ENCODE measurements around the gene SRRM3.
A peak's percentile ranks its signal among the peaks of the same experiment; 100 is the strongest.
"Not testable (repeated sequence)": the region's sequence is repeated elsewhere in the genome, so short reads cannot be mapped to it uniquely, and the experiment has no call there.

The SRRM3 gene

DNA sequence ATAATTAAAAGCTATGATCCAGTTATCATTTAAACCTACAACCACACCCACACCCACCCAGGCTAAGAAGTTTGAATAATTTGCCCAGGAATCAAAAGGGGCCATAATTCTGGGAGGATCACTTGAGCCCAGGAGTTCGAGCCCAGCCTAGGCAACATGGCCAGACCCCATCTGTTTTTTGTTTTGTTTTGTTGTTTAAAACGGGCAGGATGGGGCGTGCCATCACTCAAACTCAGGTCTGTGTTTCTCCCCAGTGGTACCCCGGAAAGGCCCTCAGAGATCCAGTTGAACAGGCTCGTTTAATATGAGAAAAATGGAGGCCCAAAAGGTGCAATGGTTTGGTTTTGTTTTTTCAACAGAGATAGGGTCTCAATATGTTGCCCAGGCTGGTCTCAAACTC, 124.1 kb downstream of the SRRM3 start:
- DNase-seq: no peak
- in situ Hi-C loops (cut with MboI; ENCODE audit: low pct_unique_long_range_greater_than_20kb, low sequenced_read_pairs): no loop called here

DNA sequence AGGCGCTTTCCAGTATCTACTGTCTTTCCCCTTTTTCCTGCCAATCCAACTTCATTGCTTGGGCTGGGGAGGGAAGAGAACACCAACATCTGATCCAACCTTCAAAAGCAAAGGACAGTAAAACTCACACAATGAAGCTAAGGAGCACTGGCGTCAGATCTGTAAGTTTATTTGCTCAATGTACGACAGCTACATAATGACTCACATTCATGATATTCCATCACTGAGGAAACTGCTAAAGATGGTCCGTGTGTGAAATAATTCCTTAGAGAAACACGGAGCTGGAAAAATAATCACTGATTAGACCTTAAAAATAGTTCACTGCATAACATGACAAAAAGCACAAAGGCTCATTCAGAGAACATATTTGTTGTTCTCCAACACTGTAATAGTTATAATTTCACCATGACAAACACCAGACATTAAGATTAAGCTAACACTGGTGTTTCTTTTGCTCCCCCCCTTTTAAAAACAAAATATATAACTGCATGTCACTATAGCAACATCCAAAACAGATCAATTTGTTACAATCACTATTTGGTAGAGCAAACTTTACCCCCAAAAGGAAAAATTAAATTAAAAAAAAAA, 125.0 kb downstream of the SRRM3 start:
- in situ Hi-C loops (cut with MboI; ENCODE audit: low pct_unique_long_range_greater_than_20kb, low sequenced_read_pairs): no loop called here
- DNase-seq: no peak

DNA sequence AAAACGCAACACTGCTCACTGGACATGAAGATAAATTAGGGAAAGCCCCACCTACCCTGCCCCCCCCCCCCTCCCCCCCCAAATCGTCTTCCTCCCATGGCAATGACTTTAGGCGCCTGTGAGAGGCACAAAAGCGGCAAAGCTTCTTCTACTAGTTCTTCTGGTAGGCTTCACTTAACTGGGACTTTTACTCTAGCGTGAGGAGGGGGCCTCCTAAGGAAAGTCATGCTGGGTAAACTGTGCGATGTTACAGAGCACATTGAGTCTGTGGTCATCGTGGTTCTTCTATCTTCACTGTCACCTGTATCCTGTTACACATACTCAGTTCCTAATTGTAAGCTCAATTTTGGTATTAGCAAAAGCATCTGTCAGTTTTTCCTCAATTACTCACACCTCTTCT, 125.9 kb downstream of the SRRM3 start:
- peak; percentile 96 for DNase-seq
- in situ Hi-C loops (cut with MboI; ENCODE audit: low pct_unique_long_range_greater_than_20kb, low sequenced_read_pairs): no loop called here

DNA sequence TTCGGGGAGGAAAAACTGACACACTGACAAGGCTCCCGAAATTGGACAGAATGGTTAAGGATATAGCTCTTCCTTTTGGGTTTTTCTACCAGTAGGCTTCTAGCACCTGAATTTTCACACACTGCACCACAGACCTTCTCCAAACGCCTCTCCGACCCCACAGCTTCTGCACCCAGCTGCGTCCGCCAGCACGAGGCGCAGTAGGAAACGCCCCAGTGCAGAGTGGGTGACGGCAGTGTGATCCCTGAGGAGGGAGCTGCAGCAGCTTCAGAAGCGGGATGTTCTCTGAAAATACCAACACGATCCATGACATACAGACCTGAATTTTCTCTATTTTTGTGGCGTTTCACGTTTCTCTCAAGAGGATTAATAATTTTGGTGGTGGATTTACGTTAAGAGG, 126.7 kb downstream of the SRRM3 start:
- in situ Hi-C loops (cut with MboI; ENCODE audit: low pct_unique_long_range_greater_than_20kb, low sequenced_read_pairs): no loop called here

DNA sequence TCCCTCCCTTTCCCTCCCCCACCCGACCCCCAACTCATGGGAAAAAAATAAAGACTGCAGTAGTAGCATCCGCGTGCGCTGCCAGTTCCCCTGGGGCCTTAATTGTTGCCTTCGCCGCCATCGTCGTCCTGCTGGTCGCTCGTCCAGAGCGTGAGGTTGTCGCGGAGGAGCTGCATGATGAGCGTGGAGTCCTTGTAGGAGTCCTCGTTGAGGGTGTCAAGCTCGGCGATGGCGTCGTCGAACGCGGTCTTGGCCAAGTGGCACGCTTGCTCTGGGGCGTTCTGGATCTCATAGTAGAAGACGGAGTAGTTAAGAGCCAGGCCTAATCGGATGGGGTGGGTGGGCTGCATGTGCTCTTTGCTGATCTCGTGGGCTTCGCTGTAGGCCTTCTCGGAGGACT, 127.8 kb downstream of the SRRM3 start:
- in situ Hi-C loops (cut with MboI; ENCODE audit: low pct_unique_long_range_greater_than_20kb, low sequenced_read_pairs): no loop called here
- DNase-seq: no peak

More for the DNA sequence above, 126.7 kb downstream of the SRRM3 start:
- DNase-seq: no peak

DNA sequence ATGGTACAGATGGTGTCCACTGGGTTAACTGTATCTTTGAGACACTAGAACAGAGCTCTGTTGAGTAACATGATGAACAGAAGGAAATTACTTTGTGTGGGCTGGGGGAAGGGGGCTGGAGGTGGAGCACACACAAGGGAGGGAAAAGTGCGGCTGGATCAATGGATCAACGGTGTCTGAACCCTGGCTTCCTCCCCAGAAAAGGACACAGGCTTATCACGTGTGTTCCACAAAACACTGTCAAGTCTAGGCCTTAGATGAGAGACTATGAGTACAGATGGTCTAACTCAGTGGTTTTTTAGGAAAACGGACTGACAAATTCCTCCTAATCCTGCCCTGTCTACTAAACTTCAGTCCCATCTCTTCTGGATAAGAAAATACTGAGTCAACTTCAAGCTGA, 128.6 kb downstream of the SRRM3 start:
- peak; percentile 35 for DNase-seq
- in situ Hi-C loops (cut with MboI; ENCODE audit: low pct_unique_long_range_greater_than_20kb, low sequenced_read_pairs): no loop called here

DNA sequence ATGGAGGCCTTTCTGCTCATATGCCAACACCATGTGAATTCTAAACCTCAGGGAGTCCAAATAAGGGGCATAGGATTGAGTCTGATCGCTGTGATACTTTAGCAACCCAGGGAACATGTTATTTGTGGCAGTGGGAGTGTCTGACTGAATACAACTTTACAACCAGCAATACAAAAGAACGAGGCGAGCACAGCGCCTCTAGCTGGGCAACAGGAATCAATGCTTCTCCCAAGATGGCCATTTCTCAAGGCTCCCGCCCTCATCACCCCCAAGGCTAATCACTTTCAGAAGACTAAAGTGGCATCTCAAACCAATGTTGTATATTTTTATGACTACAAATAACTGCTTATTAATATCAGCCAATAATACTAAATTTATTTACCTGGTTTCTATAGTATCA, 129.0 kb downstream of the SRRM3 start:
- no peak for DNase-seq
- in situ Hi-C loops (cut with MboI; ENCODE audit: low pct_unique_long_range_greater_than_20kb, low sequenced_read_pairs): no loop called here

DNA sequence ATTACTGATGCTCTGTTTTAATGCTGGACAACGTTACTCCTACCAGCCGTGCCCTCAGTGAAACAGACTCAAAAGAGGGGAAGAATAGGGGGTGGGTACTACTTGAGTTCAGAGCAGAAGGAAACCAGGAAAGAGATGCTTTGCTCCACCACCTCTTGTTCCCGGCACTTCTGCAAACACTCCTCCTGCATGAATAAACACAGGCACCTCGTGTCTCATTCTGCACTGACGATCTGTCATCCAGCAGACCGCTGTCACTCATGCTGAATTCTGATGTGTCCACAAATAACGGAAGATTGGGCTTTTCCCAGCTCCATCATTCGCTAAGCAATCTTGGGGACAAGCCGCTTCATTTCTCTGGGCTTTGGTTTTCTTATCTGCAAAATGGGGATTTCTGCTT, 130.4 kb downstream of the SRRM3 start:
- in situ Hi-C loops (cut with MboI; ENCODE audit: low pct_unique_long_range_greater_than_20kb, low sequenced_read_pairs): no loop called here
- DNase-seq: peak; percentile 58

DNA sequence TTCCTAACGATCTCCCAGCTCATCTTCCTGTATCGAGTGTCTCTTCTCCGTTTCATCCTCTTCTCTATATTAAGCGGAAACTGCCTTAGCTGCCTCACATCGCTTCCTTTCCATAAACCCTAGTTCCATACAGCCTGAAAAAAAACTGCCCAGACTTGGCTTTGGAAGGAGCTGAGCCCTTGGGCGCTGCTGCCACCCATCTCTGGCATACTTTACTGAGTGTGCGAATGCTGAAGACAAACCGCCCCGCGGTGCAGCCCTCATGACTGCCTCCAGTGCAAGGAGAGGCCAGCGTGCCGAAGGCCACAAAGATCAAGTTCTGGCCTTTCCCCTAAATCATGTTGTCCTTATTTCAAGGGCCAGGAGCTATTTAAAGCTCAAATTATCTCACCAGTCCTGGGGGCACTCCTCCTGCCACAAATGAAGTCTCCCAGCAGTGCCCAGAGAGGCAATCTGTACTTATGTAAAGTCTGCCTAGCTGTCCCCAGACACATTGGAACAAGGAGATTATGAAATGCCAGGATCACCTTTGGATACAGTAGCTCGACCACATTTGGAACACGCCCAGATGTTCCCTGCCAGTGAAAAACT, 131.9 kb downstream of the SRRM3 start:
- DNase-seq: no peak
- in situ Hi-C loops (cut with MboI; ENCODE audit: low pct_unique_long_range_greater_than_20kb, low sequenced_read_pairs): no loop called here

DNA sequence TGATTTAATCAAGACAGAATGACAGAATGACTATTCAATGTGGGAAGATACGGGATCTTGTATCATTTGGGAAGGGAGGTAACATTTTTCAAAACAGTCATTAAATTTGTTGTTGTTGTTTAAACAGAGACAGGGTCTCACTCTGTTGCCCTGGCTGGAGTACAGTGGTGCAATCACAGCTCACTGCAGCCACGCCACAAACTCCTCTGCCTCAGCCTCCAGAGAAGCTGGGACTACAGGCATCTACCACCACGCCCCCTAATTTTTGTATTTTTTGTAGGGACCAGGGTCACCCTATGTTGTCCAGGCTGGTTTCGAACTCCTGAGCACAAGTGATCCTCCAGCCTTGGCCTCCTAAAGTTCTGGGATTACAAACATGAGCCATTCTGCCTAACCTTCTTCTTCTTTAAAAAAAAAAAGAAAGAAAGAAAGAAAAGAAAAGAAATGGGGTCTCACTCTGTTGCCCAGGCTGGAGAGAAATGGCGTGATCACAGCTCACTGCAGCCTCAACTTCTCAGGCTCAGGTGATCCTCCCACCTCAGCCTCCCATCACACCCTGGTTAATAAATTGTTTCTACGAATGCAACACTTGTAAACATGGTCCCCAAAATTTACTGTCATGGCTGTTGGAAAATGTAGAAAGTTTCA, 132.7 kb downstream of the SRRM3 start:
- DNase-seq: no peak
- in situ Hi-C loops (cut with MboI; ENCODE audit: low pct_unique_long_range_greater_than_20kb, low sequenced_read_pairs): no loop called here

DNA sequence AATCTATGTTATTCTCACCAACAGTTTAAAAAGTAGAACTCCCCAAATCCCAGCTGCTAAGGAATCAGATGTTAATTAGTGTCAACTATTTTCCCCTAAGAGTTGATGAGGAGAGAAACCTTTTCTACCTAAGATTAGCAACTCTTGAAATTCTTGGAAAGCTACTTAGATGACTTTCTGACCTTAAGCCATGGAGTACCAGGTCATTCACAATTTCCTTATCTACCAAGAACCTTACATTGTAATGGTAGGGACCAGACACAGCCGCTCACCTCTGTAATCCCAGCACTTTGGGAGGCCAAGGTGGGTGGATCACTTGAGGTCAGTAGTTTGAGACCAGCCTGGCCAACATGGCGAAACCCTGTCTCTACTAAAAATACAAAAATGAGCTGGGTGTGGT, 133.7 kb downstream of the SRRM3 start:
- DNase-seq; in situ Hi-C loops (cut with MboI; ENCODE audit: low pct_unique_long_range_greater_than_20kb, low sequenced_read_pairs): not testable (repeated sequence)

DNA sequence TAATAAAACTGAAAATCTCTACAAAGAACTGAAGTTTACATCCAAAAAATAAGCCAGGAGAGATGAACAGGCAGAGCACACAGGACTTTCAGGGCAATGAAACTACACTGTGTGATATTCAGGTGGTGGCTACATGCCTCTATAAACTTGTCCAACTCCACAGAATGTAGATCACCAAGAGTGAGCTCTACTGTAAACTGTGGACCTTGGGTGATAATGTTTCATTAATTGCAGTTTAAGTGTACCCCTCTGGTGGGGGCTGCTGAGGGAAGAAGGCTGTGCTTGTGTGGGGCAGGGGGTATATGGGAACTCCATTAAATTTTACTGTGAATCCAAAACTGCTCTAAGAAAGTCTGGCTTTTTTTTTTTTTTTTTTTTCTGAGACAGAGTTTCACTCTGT, 134.4 kb downstream of the SRRM3 start:
- in situ Hi-C loops (cut with MboI; ENCODE audit: low pct_unique_long_range_greater_than_20kb, low sequenced_read_pairs): no loop called here

More for the DNA sequence above, 134.4 kb downstream of the SRRM3 start:
- no peak for DNase-seq
